ENCODE measurements around the gene DHDH.

Gene DHDH

DNA sequence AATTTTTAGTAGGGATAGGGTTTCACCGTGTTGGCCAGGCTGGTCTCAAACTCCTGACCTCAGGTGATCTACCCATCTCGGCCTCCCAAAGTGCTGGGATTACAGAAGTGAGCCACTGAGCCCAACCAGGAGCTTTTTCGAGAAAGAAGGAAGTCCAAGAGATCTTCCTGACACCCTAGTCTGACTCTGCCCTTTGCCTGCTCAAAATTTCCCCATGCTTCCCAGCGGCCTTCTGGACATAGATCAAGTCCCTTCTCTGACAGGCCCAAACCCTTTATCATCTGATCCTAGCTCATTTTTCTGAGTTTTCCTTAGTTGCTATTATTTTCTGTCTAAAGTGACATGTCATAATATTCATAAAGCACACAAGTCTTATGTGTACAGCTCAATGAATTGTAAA lies 19.6 kb downstream of the DHDH start:
- DNase-seq: no peak

DNA sequence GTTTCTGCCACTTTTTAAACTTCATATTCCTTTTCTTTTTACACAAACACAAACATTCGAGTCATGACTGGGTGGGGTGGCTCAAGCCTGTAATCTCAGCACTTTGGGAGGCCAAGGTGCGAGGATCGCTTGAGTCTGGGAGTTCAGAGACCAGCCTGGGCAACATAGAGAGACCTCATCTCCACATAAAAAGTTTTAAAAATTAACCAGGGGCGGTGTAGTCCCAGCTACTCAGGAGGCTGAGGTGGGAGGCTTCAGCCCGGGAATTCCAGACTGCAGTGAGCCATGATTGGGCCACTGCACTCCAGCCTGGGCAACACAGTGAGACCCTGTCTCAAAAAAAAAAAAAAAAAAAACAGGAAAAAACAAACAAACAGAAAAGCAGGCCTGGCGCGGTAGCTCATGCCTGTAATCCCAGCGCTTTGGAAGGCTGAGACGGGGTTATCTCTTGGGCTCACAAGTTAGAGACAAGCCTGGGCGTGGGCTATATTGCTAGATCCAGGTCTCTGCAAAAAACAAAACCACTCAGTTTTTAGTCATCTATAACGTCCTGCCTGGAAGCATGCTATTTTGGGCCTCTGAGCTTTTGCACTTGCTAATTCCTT lies 20.6 kb downstream of the DHDH start:
- DNase-seq: no peak

DNA sequence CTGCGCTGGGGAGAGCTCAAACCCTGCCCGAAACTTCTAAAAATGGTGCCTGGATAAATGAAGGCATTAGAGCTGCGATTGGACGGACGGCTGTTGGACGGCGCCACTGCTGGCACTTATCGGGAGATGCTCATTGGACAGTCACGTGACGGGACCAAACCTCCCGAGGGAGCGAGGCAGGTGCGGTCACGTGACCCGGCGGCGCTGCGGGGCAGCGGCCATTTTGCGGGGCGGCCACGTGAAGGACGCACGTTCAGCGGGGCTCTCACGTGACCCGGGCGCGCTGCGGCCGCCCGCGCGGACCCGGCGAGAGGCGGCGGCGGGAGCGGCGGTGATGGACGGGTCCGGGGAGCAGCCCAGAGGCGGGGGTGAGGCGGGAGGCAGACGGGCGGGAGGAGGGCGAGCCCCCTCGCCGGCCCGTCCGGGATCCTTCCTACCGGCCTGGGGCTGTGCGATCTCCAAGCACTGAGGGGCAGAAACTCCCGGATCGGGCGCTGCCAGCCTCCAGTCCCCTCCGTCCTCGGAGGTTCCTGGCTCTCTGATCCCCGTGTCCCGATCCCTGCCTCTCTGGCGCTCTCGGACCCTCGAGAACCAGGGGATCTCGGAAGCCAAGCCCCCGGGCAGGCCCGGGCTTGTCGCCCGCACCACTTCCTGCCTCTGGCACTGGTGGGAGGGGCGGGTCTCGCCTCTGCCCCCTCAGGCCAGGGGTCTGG lies 21.3 kb downstream of the DHDH start, which contains the start of gene BAX:
Gene BAX (plus strand): TSS at position 281 of the 713 bp plus-strand sequence. CDS start 54 bp downstream, at position 335.
- DNase-seq: peak; percentile 91

DNA sequence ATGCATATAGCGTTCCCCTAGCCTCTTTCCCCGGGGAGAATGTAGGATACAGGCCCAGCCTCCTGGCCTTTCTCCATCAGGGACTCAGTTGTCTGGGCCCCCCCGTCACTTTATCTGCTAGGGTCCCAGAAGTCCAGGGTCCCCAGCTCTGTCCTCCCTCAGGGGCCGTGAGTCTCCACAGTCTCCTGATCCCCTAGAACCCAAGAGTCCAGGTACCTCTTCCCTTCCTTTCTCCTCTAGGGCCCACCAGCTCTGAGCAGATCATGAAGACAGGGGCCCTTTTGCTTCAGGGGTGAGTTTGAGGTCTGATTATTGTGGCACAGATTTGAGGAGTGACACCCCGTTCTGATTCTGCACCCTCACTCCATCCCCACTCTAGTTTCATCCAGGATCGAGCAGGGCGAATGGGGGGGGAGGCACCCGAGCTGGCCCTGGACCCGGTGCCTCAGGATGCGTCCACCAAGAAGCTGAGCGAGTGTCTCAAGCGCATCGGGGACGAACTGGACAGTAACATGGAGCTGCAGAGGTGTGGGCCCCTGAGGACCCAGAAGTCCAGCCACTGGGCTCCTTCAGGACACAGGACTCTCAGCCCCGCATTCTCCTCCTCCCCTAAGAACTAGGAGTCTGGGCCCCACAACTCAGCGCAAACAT lies 21.9 kb downstream of the DHDH start:
- no peak for DNase-seq

DNA sequence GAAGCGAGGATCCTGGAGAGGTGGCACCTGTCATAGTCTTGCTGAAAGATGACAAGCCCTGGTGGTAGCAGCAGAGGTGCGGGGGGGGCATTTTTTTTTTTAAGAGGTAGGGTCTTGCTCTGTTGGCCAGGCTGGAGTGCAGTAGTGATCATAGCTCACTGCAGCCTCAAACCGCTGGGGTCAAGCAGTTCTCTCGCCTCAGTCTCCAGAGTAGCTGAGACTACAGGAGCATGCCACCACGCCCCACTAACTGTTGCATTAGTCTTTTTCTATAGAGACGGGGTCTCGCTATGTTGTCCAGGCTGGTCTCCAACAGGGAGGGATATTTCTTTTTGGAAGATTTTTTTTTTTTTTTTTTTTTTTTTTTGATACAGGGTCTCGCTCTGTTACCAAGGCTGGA lies 24.5 kb downstream of the DHDH start:
- no peak for DNase-seq

DNA sequence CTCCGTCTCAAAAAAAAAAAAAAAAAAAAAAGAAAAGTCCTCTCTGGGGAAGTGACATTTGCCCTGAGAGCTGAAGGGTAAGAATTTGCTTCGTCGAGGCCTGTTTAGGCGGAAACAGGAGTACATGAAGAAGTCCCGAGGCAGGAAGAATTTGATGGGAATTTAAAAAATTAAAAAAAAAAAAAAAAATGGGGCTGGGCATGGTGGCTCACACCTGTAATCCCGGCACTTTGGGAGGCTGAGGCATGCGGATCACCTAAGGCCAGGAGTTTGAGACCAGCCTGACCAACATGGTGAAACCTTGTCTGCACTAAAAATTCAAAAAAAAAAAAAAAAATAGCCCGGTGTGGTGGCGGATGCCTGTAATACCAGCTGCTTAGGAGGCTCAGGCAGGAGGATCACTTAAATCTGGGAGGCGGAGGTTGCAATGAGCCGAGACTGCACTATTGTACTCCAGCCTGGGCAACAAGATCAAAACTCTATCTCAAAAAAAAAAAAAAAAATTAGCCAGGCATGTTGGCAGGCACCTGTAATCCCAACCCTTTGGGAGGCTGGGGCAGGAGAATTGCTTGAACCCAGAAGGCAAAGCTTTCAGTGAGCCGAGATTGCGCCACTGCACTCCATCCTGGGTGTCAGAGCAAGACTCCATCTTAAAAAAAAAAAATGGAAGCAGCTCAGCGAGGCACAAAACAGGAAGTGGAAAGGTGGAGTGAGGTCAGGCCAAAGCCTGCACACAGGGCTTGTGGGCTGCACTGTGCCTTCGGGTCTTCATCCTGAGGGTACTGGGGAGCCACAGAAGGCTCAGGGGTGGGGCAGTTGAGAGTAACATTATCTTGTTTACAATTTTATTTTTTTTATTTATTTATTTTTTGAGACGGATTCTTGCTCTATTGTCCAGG lies 26.1 kb downstream of the DHDH start:
- no peak for DNase-seq

DNA sequence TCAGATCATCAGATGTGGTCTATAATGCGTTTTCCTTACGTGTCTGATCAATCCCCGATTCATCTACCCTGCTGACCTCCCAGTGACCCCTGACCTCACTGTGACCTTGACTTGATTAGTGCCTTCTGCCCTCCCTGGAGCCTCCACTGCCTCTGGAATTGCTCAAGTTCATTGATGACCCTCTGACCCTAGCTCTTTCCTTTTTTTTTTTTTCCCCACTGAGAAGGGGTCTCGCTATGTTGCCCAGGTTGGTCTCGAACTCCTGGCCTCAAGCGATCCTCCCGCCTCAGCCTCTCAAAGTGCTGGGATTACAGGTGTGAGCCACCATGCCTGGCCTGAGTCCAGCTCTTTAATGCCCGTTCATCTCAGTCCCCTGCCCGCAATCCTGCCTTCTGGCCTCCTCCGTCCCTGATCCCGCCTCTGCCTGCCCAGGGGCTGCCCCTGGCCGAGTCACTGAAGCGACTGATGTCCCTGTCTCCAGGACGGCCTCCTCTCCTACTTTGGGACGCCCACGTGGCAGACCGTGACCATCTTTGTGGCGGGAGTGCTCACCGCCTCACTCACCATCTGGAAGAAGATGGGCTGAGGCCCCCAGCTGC lies 27.7 kb downstream of the DHDH start:
- no peak for DNase-seq

DNA sequence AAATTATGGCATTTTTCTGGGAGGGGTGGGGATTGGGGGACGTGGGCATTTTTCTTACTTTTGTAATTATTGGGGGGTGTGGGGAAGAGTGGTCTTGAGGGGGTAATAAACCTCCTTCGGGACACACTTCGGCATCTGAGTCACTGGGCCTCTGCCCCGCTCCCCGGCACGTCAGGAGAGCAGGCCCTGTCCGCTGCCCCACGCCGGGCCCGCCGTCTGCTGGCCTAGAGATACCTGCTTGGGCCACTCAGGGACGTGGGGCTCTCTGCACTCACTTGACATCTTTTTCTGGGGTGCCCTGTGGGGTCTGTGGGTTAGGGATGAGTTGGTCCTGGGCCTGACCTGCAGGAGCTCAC lies 28.2 kb downstream of the DHDH start:
- DNase-seq: no peak

DNA sequence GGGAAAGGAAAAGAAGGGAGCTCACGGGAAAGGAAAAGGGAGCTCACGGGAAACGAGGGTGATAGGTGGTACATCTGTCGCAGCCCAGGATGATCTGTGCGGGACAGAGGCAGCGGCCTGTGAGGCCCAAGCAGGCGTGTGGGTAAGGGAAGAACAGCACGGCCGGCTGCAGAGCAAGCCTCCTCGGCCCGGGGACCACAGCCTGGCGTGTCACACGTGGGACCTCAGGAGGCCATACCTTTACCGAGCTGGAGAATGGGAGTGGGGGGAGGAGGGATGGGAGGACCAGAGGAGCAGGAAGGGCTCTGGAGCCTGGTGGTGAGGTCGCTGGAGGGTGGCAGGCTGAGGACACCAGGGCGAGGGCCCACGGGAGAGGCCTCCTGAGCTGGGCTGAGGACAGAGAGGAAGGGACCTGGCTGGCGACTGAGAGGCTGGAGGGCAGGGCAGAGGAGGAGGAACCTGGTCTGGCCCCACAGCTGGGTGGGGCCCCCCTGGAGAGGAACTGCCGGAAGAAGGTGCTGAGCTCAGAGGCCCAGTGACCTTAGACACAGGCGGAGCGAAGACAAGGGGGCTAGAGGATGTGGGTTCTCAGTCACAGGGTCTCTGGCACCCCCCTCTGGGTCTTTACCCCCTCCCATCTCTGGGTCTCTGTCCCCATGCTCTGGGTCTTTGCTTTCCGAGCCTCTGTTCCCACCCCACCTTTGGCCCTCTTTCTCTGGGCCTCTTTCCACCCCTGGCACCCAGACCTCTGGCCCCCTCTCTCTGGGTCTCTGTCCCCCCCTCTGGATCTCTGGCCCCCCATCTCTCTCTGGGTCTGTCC lies 28.7 kb downstream of the DHDH start:
- DNase-seq: no peak

DNA sequence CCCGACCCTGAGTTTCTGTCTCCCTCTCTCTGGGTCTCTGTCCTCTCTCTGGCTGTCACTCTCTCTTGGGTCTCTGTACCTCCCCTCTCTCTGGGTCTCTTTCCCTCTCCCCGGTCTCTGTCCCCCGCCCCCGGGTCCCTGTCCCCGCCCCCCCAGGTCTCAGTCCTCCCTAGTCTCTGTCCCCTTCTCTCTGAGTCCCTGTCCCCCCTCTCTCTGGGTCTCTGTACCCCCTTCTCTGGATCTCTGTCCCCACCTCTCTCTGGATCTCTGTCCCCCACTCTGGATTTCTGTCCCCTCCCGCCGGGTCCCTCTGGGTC lies 29.3 kb downstream of the DHDH start:
- DNase-seq: no peak

DNA sequence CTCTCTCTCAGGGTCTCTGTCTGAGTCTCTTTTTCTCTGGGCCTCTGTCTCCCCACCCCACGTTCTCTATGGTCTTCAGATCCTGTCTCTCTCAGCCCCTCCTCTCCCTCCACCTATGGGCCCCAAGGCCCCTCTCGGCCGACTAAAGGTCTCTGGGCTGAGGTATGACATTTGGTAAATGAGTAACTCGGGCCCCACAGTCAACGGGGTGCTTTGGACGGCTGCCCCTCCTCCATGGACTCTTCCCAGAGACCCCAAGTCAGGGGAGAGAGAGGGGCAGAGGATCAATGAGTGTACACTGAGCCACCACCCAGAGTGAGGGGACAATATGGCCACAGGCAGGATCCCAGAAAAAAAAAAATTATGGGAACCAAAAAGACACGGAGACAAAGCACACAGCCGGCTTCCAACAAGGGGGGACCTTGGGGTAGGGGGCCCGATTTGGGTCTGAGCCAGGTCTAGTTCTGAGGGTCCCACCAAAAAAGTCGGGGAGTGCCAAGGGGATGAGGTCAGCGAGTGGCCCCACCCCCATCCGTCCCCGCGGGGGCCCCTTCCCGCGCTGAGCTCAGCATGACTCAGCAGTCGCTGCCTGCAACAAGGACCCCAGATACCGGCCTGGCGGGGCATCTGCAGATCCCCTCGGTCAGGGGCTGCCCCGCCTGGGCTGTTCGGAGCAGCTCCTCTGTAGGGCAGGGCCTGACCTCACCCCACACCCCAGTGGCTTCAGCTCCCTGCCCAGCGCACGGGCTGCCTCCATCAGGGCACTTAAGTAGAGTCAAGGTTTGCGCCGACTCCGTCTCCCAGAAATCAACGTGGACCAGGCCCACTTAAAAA lies 30.1 kb downstream of the DHDH start:
- no peak for DNase-seq

DNA sequence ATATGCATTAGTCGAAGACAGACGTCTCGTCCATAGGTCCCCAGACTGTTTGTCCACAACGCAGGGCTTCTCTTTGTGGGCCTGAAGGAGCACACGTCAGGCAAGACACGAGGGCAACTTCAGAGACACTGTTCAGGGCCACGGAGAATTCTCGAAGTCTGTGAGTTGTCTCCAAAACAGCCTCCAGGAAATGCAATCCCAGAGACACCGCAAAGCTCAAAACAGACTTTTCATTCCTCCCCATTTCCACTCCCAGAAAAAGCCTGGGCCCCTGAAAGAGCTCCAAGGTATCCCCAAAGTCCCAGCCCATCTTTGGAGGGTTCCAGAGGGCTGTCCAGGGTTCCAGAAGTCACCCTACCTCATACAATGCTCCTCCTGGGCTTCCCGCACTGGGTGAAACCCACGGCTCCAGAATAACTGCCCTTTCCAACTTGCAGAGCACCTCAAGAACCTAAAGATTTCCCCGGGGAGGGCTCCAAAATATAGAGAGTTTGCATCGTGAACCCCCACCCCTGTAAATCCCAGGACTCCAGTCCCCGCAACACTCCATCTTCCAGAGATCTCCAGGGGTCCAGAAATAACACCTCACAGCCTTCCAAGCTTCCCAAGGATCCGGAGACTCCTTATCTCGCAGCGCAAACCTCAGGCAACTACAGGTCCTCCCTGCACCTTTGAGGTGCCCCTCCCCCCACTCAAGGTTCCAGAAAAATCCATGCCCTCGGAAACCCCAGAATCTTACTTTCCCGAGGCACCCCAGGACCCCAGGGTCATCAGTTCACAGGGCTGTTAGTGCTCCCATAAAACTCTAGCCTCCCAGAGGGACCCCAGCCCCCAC lies 30.9 kb downstream of the DHDH start:
- no peak for DNase-seq

DNA sequence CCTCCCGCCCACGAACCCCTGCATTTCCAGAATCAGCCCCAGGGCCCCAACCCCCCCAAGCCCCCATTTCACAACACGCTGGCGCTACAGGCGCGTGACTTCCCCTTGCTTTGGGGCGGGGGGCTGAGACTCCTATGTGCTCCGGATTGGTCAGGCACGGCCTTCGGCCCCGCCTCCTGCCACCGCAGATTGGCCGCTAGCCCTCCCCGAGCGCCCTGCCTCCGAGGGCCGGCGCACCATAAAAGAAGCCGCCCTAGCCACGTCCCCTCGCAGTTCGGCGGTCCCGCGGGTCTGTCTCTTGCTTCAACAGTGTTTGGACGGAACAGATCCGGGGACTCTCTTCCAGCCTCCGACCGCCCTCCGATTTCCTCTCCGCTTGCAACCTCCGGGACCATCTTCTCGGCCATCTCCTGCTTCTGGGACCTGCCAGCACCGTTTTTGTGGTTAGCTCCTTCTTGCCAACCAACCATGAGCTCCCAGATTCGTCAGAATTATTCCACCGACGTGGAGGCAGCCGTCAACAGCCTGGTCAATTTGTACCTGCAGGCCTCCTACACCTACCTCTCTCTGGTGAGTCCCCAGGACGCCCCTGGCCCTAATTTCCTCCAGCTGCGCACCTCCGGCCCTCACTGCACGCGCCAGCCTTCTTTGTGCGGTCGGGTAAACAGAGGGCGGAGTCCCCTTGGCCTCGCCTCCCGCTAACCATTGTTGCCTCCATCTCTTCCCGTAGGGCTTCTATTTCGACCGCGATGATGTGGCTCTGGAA lies 31.7 kb downstream of the DHDH start, which contains the start of gene FTL:
Gene FTL (plus strand): TSS at position 270 of the 766 bp plus-strand sequence. CDS start 199 bp downstream, at position 469.
- peak; percentile 87 for DNase-seq

DNA sequence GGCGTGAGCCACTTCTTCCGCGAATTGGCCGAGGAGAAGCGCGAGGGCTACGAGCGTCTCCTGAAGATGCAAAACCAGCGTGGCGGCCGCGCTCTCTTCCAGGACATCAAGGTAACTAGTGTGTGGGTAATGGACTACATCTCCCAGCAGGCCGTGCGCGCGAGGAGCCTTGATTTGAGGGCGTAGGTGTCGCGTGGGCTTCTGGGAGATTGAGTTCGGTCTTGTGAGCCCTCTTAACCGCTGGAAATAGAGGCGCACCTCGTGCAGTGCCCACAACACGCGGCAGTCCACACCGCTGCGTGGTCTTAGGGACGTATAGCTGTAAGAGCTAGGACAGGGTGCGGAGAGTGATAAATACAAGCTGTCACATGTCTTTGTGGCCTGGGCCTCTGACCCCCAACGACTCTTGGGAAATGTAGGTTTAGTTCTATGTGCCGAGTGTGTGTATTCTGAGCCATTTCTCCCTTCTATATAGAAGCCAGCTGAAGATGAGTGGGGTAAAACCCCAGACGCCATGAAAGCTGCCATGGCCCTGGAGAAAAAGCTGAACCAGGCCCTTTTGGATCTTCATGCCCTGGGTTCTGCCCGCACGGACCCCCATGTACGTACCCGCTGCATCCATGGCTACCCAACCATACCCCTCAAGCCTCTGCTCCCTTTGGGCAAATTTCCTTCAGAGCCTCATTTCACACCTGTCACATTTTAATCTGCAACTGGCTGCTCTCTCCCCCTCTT lies 32.5 kb downstream of the DHDH start:
- DNase-seq: peak; percentile 73

DNA sequence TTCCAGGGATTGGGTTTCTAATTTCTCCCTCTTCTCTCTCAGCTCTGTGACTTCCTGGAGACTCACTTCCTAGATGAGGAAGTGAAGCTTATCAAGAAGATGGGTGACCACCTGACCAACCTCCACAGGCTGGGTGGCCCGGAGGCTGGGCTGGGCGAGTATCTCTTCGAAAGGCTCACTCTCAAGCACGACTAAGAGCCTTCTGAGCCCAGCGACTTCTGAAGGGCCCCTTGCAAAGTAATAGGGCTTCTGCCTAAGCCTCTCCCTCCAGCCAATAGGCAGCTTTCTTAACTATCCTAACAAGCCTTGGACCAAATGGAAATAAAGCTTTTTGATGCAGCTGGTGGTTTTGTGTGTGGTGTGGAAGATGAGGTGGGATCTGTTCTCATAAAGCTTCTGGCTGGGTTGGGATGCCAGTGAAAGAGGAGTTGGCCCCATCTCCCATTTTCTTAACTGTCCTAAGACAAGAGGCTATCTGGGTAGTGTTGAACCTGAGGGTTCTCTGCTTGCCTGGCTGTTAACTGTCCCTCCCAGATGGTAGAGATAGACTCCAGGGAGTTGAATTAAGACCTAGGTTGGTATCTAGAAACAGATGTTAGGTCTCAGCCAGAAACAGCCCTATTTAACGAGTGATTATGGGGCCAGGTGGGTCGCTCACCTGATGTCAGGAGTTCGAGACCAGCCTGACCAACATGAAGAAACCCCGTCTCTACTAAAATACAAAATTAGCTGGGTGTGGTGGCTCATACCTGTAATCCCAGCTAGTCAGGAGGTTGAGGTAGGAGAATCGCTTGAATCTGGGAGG lies 33.2 kb downstream of the DHDH start:
- DNase-seq: no peak

DNA sequence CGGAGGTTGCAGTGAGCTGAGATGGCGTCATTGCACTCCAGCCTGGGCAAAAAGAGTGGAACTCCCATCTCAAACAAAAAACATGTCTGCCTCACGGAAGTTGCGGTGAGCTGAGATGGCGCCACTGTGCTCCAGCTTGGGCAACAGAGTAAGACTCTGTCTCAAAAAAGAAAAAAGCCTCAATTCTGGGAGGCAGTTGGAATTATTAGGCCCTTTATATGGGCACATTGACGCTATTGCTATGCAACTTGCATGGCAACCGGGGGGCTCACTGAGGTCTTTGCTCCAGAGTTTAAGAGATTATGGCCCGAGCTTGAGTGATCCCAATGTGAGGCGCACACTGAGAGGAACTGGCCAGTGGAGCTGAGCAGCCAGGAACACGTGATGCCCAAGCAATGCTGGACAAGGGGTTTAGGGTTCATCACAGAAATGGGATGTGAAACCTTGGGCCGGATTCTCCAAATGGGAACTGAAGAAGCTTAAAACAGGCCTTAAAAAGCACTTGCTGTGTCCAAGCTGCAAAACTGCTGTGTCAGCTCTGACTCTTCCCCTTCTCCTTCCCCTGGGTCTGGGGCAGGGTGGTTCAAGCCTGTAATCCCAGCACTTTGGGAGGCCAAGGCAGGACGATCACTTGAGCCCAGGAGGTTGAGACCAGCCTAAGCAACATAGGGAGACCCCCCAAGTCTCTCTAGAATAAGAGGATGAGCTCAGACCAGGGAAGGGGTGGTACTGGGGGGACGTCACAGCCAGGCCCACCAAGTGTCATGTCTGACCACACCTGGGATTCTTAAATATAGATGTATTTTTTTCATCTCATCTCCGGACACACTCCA lies 34.1 kb downstream of the DHDH start:
- no peak for DNase-seq

DNA sequence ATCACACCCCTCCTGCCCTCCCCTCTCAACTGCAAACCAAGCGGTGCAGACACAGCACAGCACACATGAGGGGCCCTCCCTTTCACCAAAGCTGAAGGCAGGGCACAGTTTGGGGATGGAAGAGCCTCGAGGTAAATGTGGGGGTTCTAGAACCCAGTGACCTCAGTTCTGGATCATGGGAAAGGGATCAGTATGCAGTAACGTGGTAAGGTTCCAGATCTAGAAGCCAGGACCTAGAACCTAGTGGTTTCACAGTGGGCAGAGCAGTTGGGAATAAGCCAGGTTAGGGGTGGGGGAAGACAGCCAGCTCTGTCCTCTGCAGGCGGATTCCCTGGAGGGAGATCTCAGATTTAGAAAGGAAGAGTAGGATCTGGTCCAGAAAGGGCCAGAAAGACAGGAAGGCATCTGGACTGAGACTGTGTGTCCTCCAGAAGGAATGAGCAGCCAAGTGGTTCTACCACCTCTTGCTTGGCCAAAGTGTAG lies 34.7 kb downstream of the DHDH start:
- DNase-seq: no peak
